Fibroblast of skin of scalp (primary cell): ENCODE measurements around the gene CYP1A2.

Experiments
- DNase-seq: peaks from one replicate; pipeline ENCODE4 v3.0.0-alpha.2; 2013

The CYP1A2 gene

GRCh38 chr15:74742422-74742821 is 6.2 kb upstream of the CYP1A2 start:
- no peak for DNase-seq

GRCh38 chr15:74746389-74746788 is 2.3 kb upstream of the CYP1A2 start:
- no peak for DNase-seq

- no peak for DNase-seq
These were observed 1.2 kb downstream of the CYP1A2 start for GRCh38 chr15:74749832-74750231.

- DNase-seq = no peak
These were observed 2.1 kb downstream of the CYP1A2 start for GRCh38 chr15:74750751-74751150.

- no peak for DNase-seq
These were observed 3.4 kb downstream of the CYP1A2 start for GRCh38 chr15:74752011-74752410.

GRCh38 chr15:74752531-74752930 is 3.9 kb downstream of the CYP1A2 start:
- peak; percentile 80 for DNase-seq

DNA sequence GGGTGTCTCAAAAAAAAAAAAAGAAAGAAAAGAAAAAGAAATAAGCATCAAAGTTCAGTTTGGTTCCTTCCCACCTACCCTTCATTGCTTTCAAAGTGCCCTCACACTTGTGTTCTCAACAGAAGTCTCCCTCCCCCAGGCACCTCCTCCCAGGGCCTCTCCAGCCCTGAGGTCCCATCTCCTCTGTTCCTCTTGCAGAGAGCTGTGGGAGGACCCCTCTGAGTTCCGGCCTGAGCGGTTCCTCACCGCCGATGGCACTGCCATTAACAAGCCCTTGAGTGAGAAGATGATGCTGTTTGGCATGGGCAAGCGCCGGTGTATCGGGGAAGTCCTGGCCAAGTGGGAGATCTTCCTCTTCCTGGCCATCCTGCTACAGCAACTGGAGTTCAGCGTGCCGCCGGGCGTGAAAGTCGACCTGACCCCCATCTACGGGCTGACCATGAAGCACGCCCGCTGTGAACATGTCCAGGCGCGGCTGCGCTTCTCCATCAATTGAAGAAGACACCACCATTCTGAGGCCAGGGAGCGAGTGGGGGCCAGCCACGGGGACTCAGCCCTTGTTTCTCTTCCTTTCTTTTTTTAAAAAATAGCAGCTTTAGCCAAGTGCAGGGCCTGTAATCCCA is 6.1 kb downstream of the CYP1A2 start:
- DNase-seq = no peak

DNA sequence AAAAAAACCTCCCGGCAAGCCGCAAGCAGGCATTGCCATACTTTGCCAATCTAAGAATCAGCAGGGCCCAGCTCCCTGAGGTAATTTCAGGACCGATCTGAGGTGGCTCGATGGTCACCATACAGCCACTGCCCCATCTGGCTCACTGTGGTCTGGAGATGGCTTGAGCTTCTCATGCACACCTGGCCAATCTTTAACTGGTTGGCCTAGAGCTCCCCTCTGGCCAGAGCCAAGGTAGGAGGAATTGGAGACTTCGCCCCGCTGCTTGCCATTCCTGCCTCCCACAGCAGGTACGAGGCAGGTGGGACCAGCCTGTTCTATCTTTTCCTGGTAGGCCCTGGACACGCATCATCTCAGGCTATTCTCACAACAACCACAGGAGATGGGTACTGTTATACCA is 10.1 kb downstream of the CYP1A2 start:
- no peak for DNase-seq

- no peak for DNase-seq
These were observed 14.1 kb downstream of the CYP1A2 start for GRCh38 chr15:74762791-74763150.

- DNase-seq = no peak
These were observed 14.8 kb downstream of the CYP1A2 start for GRCh38 chr15:74763416-74763815.

GRCh38 chr15:74767167-74768098 is 18.8 kb downstream of the CYP1A2 start:
- no peak for DNase-seq

DNA sequence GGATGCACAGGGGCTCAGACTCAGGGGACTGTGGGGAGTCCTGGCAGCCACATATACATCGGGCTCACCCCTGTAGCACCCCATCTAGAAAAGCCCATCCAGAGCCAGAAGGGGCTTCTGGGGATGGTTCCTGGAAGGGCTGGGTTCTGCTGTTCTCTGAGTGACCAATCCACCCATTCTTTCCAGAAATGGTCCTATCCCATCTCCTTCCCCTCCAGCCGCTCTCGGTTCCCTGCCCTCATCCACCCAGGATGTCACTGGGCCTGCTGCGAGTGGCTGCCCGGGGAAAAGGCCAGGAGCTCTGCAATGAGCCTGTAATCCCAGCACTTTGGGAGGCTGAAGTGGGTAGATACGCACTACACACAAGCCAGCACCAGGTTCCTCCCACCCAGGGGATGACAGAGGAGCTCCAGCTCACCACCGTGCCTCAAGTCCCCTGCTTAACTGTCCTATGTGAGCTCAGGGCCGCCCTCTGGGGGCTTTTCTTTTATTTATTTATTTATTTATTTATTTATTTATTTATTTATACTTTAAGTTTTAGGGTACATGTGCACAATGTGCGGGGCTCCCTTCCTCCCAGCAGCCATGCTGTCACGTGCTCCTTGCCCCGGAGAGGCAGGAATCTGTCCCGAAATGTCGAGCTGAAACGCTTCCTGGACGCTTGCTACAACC is 19.6 kb downstream of the CYP1A2 start:
- no peak for DNase-seq

- DNase-seq = peak; percentile 62
These were observed 20.2 kb downstream of the CYP1A2 start for GRCh38 chr15:74768771-74769342.

GRCh38 chr15:74769463-74770025 is 20.9 kb downstream of the CYP1A2 start:
- no peak for DNase-seq

- no peak for DNase-seq
These were observed 21.7 kb downstream of the CYP1A2 start for GRCh38 chr15:74770211-74770903.

DNA sequence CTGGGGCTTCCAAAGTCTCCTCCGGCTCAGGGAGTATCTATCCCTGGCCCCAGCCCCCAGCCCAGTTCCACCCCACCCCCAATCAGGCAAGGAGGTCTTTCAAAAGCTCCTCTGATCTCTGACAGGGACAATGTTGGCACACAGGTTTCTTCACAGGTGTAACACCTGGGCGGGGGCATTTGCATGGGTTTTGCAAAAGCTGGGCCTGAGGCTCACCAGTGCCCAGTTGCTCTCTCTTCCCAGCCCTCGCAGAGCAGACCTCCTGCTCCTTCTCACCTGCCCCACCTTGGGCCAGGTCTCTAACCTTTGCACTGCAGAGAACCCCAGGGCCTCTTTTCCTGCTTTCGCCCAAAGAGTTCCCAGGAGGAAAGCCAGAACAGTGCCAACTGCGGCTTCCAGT is 24.7 kb downstream of the CYP1A2 start:
- no peak for DNase-seq

- DNase-seq = no peak
These were observed 25.1 kb downstream of the CYP1A2 start for GRCh38 chr15:74773731-74774252.

DNA sequence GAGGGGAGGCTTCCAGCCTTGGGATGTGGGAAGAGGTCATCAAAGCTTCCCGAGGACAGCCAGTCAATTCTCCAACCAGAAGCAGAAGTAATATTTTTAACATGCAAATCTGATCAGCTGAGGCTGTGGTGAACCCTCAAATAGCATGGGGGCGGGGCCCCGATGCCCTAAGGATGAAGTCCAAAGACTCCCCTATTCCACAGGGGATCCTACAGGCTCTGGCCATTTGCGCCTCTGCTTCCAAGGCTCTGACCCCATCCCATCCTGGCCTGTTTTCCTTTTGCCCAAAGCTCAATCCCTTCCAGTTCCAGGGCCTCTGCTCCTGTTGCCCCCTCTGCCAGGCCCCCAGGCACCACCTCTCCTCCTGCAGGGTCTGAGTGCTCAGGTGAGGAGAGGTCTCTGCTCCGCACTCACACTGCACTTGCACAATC is 26.5 kb downstream of the CYP1A2 start:
- no peak for DNase-seq

DNA sequence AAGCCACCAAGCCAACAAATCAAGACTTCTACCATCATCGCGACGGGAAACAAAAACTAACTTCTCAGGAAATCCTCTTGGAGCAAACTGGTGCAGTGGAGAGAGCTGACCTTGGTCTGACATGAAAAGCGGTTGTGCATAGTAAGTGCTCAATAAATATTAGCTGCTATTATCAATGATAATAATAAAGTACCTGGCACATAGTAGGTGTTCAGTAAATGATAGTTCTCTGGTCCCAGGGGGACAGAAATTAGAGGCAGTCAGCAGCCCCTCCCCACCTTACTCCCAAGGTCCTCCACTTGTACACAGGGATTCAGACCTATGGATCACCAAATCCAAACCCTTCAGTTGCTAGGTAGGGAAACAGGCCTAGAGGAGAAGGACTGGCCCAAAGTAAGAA is 27.2 kb downstream of the CYP1A2 start:
- DNase-seq = no peak

GRCh38 chr15:74776821-74777768 is 28.4 kb downstream of the CYP1A2 start:
- peak; percentile 74 for DNase-seq
